ENCODE measurements around the gene HLA-C.
"Not testable (repeated sequence)": the region's sequence is repeated elsewhere in the genome, so short reads cannot be mapped to it uniquely, and the experiment has no call there.

Gene HLA-C

GRCh38 chr6:31268836-31269235 lies 3.1 kb downstream of the HLA-C start:
- FAIRE-seq = no peak

GRCh38 chr6:31268369-31268765 lies 3.5 kb downstream of the HLA-C start:
- FAIRE-seq = no peak

DNA sequence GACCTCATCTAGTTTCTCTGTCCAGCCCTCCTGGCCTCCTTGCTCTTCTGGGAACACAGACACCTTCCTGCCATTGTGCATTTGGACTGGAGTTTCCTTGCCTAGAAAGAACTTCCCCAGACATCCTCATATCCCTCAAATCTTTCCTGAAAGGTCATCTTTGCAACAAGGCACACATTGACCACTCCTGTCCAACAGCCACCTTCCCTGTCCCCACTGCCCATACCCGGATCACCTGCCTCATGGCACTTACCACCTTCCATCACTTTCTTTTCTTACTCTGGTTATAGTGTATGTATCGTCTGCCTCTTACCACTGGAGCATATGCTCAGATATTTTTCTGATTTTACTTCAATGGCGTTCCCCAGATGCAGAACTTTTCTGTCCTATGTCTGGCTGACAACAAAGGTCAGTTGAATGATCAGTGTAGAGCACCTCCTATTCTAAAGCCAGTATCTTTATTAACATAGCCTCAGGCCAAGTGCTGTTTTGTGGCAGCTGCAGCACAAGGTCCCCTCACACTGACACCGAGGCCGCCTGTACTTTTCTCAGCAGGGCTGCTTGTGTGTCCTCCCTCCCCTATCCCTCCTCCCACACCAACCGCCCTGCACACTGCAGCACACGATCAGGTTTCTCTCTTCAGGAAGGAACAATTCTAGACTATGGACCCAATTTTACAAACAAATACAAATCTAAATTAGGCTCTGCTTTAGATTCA lies 4.1 kb downstream of the HLA-C start:
- FAIRE-seq = no peak

GRCh38 chr6:31266567-31267360 lies 5.1 kb downstream of the HLA-C start:
- FAIRE-seq = no peak

DNA sequence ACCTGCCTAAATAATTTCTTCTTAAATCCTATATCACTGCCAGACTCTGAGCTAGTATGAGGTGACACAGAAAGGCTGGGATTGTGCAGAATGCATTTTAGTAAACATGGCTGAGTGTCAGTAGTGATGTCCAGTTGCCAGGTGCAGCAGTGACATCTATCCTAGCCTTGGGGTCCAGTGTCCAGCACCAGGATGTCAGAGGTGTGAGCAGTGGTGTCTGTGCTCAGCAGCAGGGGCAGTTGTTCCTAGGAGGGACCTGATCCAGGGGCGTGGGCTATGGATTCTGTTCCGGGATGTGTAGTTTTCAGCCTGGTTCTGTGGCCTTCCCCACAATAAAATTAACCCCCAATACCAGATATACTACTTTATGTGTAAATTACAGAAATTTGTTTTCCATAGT lies 6.0 kb downstream of the HLA-C start:
- FAIRE-seq = no peak

GRCh38 chr6:31263346-31263933 lies 8.5 kb downstream of the HLA-C start:
- FAIRE-seq = not testable (repeated sequence)

GRCh38 chr6:31259995-31260394 lies 11.9 kb downstream of the HLA-C start:
- not testable (repeated sequence) for FAIRE-seq

GRCh38 chr6:31252625-31253024 lies 19.3 kb downstream of the HLA-C start:
- no peak for FAIRE-seq

- no peak for FAIRE-seq
Observed at GRCh38 chr6:31251261-31251660, 20.6 kb downstream of the HLA-C start.

GRCh38 chr6:31249184-31249583 lies 22.7 kb downstream of the HLA-C start:
- no peak for FAIRE-seq

GRCh38 chr6:31247813-31248212 lies 24.1 kb downstream of the HLA-C start:
- no peak for FAIRE-seq

DNA sequence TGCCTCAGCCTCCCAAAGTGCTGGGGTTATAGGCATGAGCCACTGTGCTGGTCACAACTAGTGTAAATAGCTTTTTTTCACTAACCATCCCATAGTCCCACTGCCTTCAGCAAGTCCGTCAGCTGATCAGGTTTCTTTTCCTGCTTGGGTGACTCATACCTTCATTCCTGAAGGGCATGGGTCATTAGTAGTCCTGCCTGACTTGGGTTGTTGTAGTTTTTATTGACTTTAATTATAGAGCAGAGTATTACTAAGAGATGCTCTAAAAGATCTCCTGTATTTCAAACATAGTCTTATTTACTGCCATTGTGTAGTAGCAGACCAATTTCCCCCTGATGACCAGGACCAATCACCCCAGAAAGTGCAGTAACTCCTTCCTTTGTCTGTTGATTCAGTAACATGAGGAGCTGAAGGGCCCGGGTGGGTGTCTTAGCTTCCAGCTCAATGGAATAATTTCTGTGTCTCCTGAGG lies 25.8 kb downstream of the HLA-C start:
- no peak for FAIRE-seq

- no peak for FAIRE-seq
Observed at GRCh38 chr6:31243508-31243907, 28.4 kb downstream of the HLA-C start.

GRCh38 chr6:31239854-31240253 lies 32.0 kb downstream of the HLA-C start:
- FAIRE-seq = no peak

DNA sequence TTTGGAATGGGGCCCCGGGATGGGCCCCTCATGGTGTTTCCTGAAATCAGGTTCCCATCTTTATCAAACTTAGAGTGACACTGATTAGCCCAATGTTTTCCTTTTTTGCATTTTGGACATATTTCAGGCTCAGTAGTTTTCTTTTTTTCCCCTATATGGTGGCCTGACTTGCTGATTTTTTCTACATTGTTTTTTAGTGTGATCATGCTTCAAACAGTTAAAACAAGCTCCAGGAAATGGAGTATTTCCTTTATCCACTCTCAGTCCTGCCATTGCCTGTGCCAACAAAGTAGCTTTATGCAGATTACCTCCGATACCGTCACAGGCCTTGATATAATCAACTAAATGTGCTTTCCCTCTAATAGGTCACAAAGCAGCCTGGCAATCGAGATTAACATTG lies 37.8 kb downstream of the HLA-C start:
- FAIRE-seq = not testable (repeated sequence)

- no peak for FAIRE-seq
Observed at GRCh38 chr6:31228476-31228875, 43.4 kb downstream of the HLA-C start.

DNA sequence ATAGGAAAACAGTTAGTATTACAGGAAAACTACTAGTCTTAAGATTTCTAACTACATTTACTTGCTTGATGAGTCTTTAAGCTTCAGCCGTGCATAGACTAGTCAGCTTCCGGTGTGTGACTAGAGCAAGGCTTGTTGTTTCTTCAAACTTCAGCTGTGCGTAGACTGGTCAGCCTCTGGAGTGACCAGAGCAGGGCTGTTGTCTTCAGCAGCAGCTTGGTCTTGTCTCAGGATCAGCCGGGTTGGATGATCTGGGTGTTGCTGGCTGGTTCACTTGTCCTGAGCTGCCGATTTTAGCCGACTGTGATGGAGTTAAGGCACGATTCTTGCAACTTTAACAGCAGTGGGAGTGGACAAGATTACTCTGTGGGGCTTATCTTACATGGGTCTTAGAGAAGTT lies 44.7 kb downstream of the HLA-C start:
- no peak for FAIRE-seq

DNA sequence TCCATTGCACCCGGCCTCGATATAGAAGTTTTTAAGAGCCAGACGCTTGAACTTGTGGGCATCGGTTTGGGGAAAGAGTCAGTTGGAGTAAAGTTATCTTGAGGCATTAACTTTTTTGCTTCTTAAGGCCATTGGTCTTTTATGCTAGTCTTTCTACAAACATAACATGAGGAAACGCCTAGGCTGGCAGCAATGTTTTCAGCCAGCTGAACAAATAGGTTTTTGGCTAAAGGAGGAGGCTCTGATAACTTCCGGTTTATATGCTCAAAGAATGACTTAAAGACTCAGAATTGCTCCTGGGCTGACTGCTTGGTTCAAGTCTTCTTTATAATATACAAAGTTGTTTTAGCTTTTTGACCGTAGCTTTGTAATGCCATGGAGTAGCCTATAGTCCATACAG lies 46.2 kb downstream of the HLA-C start:
- FAIRE-seq = no peak

DNA sequence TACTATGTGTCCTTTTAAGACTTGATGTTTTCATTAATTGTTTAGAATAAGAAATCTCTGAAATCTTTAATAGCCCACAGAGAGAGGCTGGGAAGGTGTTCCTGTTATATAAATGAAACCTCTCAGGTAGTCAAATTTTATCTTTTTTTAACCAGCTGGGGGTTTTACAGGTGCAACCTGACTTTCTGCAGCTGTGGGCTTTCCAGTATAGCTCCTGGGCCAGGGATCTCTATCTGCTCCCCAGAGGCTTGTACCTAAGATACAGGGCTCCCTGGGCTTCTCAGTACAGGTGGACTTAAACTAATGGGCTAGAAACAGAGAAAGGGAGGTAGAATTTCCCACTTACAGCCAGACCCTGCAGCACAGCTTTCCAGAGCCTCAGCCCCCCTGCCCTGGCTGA lies 49.4 kb downstream of the HLA-C start:
- no peak for FAIRE-seq

Measured in endometrium (tissue), 2 donors.